Lung (tissue), 13 donors: Measurements from ENCODE around the gene CARD6. TPM values are rescaled to one million over a fixed set of nuclear protein-coding genes. Genes with fewer than 3 reads are reported as not detected.

Source experiments
- ATAC-seq: fragments of 200-7000 bp; cut with Tn5 transposase; one replicate; pipeline ENCODE4 v1.9.1; 2020; ENCODE audit warnings: moderate number of reproducible peaks; ENCODE audit not compliant: insufficient read depth, low FRiP score
- DNase-seq, 3 donors: peaks; one replicate each; pipeline ENCODE4 v3.0.0-alpha.2; 2013 to 2017
- H3K27ac ChIP-seq, 2 donors: one replicate each; pipeline ENCODE4 v1.5.1; 2013; ENCODE audit warnings: mild to moderate bottlenecking in 2 of 2, moderate library complexity in 2 of 2, control low read depth in 1 of 2, inconsistent platforms in 1 of 2, low read depth in 1 of 2, low read length in 1 of 2
- H3K27me3 ChIP-seq, 3 donors: one replicate each; pipeline ENCODE4 v1.5.1; 2013; ENCODE audit warnings: low read length in 2 of 3; ENCODE audit not compliant: control insufficient read depth in 3 of 3, insufficient read depth in 3 of 3
- H3K36me3 ChIP-seq, 4 donors: one replicate each; pipeline ENCODE4 v1.5.1; 2013; ENCODE audit warnings: low read length in 4 of 4, mild to moderate bottlenecking in 1 of 4, moderate library complexity in 1 of 4; ENCODE audit not compliant: control insufficient read depth in 4 of 4, insufficient read depth in 4 of 4
- H3K4me1 ChIP-seq, 5 donors: one replicate each; pipeline ENCODE4 v1.5.1; 2013; ENCODE audit warnings: low read length in 5 of 5, mild to moderate bottlenecking in 2 of 5, moderate library complexity in 1 of 5; ENCODE audit not compliant: control insufficient read depth in 5 of 5, insufficient read depth in 5 of 5
- H3K4me3 ChIP-seq: one replicate; pipeline ENCODE4 v1.5.1; 2013; ENCODE audit warnings: mild to moderate bottlenecking, control low read depth, moderate library complexity
- H3K9ac ChIP-seq, 2 donors: one replicate each; pipeline ENCODE4 v1.5.1; 2013; ENCODE audit warnings: low read length in 2 of 2, control low read depth in 1 of 2; ENCODE audit not compliant: insufficient read depth in 1 of 2
- H3K9me3 ChIP-seq, 4 donors: one replicate each; pipeline ENCODE4 v1.5.1; 2013; ENCODE audit warnings: low read length in 3 of 4, mild to moderate bottlenecking in 1 of 4, moderate library complexity in 1 of 4; ENCODE audit not compliant: control insufficient read depth in 4 of 4, insufficient read depth in 3 of 4
- CTCF ChIP-seq: IDR thresholded peaks from 2 replicates; pipeline ENCODE4 v1.5.1; 2012; ENCODE audit warnings: mild to moderate bottlenecking; ENCODE audit errors: control extremely low read depth, extremely low read depth
- WGBS, 2 donors: extraction: QIAGEN DNeasy Blood & Tissue Kit; methylation state at CpG; one replicate each; pipeline ENCODE4 v1.1.7; 2013; 5-methylcytosine and 5-hydroxymethylcytosine counted together
- polyA plus RNA-seq, 2 donors: library from polyadenylated mRNA; stranded (reverse); fragments of 200-250 nt; gene quantifications; one replicate each; pipeline ENCODE4 v1.2.1, GENCODE V29; 2013
- small RNA-seq: library from RNA; depleted of rRNA; stranded (forward); fragments of <200 nt; gene quantifications from one replicate; pipeline ENCODE3, GENCODE V24; 2014; ENCODE audit warnings: low replicate concordance
- total RNA-seq, 2 donors: library from RNA; depleted of rRNA in 1 of 2; stranded (reverse); fragments of >200 nt in 1 of 2; gene quantifications; one replicate each; pipeline ENCODE4 v1.2.1, GENCODE V29; 2014 to 2021
- donor health status: control.
- donor health status: control.
- donor health status: Bipolar disorder and iron deficiency.
- donor health status: healthy.
- donor health status: DM: yes; HTN: yes; CAD: no.

Gene CARD6
- total and polyA plus RNA-seq, 4 donors, result 6.2 to 15.9 (median 12.7) TPM

DNA sequence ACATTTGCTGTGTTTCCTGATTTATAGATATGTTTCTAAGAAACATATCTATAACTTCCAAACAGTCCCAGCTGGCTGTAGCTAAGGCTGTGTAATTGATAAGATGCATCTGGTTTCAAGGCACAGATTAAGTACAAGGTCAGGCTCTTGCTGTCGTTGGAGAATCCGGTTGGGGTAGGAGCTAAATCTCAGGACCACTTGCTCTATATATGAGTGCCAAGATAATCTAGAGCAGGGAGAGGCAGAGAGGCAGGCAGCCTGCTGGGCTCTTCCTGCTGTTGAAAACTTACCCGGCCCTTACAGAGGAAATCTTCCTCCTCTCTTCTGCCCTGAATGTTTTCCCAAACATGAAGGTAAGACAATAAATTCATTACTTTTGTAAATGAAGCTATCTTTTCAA lies 68.1 kb downstream of the CARD6 start, which contains the start of gene C7:
Gene C7, plus strand, starts transcription at position 234 of the 400 bp plus-strand sequence. Its CDS starts 114 bp downstream, at position 348.
- 18 to 21% methylated on average over 3 of the region's 3 CpGs for WGBS, 2 donors
- no peak within 1 kb of the TSS for H3K4me3 ChIP-seq
- peak within 1 kb of the TSS; percentile 57 to 90 for H3K9ac ChIP-seq
- H3K27me3 ChIP-seq, result no peaks in the 10 kb centered on the region
- H3K27ac ChIP-seq, result no peak within 1 kb of the TSS
- DNase-seq, result peak; percentile 89 to 99 (median 98)
- ATAC-seq, result no peak
- H3K4me1 ChIP-seq, result peaks cover 0 to 22% (median 4%) of the 10 kb centered on the region in 5 donors
- no peak for TF ChIP-seq CTCF
- H3K36me3 ChIP-seq, result peaks cover 0 to 2% (median 0%) of the 10 kb centered on the region in 4 donors
- H3K9me3 ChIP-seq, result no peaks in the 10 kb centered on the region

GRCh38 chr5:40909723-40910122 lies 68.6 kb downstream of the CARD6 start:
- Histone ChIP-seq H3K4me1 (peaks cover 0 to 19% (median 4%) of the 10 kb centered on the region in 5 donors), H3K4me3 (no peak overlapping the region), H3K27ac (no peak overlapping the region), H3K27me3 (no peaks in the 10 kb centered on the region), H3K9ac (peak overlapping the region; percentile 57 to 90), H3K36me3 (peaks cover 0 to 4% (median 1%) of the 10 kb centered on the region in 4 donors), H3K9me3 (no peaks in the 10 kb centered on the region)
- 42 to 46% methylated on average over 2 of the region's 2 CpGs for WGBS, 2 donors
- ATAC-seq, result no peak
- DNase-seq, result peak in 2 of 3 donors; percentile 24 to 57
- no peak for TF ChIP-seq CTCF

Small RNA genes lying within 50 kb of the gene (small RNA-seq; reads per million reads assigned to genes)
- gene SNORD72, result 7.5 reads per million, percentile 95 among the genes with 10 or more reads in this experiment

Other genes starting within 250 kb of the CARD6 start
- 10 to 100 TPM; 25.5 to 33.6 TPM for gene PTGER4, start 161.5 kb upstream of the CARD6 start, total RNA-seq
- 10 to 100 TPM in 1 of 2 donors, 1 to 10 TPM in 1; 3.9 to 32.7 TPM for gene PTGER4, start 161.5 kb upstream of the CARD6 start, polyA plus RNA-seq
- 10 to 100 TPM in 1 of 2 donors, 1 to 10 TPM in 1; 9.3 to 30.5 TPM for gene TTC33, start 85.4 kb upstream of the CARD6 start, total RNA-seq
- 1 to 10 TPM; 5.3 to 6.3 TPM for gene TTC33, start 85.4 kb upstream of the CARD6 start, polyA plus RNA-seq
- 100 to 1,000 TPM in 1 of 2 donors, 10 to 100 TPM in 1; 78.5 to 113 TPM for gene PRKAA1, start 43.0 kb upstream of the CARD6 start, total RNA-seq
- 10 to 100 TPM; 24.5 to 34.7 TPM for gene PRKAA1, start 43.0 kb upstream of the CARD6 start, polyA plus RNA-seq
- gene RPL37, start 6.1 kb upstream of the CARD6 start, total RNA-seq, result 1,000 to 10,000 TPM in 1 of 2 donors, 100 to 1,000 TPM in 1; 881 to 1,654 TPM
- 1,000 to 10,000 TPM in 1 of 2 donors, 100 to 1,000 TPM in 1; 886 to 2,683 TPM for gene RPL37, start 6.1 kb upstream of the CARD6 start, polyA plus RNA-seq
- 100 to 1,000 TPM; 165 to 763 TPM for gene C7, start 68.1 kb downstream of the CARD6 start, total RNA-seq
- gene C7, start 68.1 kb downstream of the CARD6 start, polyA plus RNA-seq, result 10 to 100 TPM; 46.2 to 75.8 TPM
- gene MROH2B, start 230.0 kb downstream of the CARD6 start, total RNA-seq, result not detected
- gene MROH2B, start 230.0 kb downstream of the CARD6 start, polyA plus RNA-seq, result not detected